HG03378 (cell line): ENCODE measurements around the gene TSPAN13.

Experiments
- ATAC-seq: cut with Tn5 transposase; IDR thresholded peaks from one replicate; pipeline ENCODE4 v1.9.1; 2021; ENCODE audit warnings: mild to moderate bottlenecking, moderate library complexity; ENCODE audit not compliant: unreplicated experiment

The TSPAN13 gene

GRCh38 chr7:16753102-16753931 is at the start of gene TSPAN13:
Gene TSPAN13 (plus strand): TSS chr7:16753755. CDS start chr7:16753968, 213 bp downstream.
- ATAC-seq = no peak

GRCh38 chr7:16708511-16708910 is 45.0 kb upstream of the TSPAN13 start:
- no peak for ATAC-seq

GRCh38 chr7:16708980-16709379 is 44.6 kb upstream of the TSPAN13 start:
- ATAC-seq = no peak

GRCh38 chr7:16710651-16711050 is 42.9 kb upstream of the TSPAN13 start:
- ATAC-seq = no peak

- ATAC-seq = no peak
These were observed 41.8 kb upstream of the TSPAN13 start for GRCh38 chr7:16711730-16712129.

- ATAC-seq = no peak
These were observed 40.6 kb upstream of the TSPAN13 start for GRCh38 chr7:16712916-16713315.

- no peak for ATAC-seq
These were observed 37.6 kb upstream of the TSPAN13 start for GRCh38 chr7:16715928-16716327.

- no peak for ATAC-seq
These were observed 35.4 kb upstream of the TSPAN13 start for GRCh38 chr7:16718111-16718656.

GRCh38 chr7:16719699-16720098 is 33.9 kb upstream of the TSPAN13 start:
- no peak for ATAC-seq

GRCh38 chr7:16721541-16721940 is 32.0 kb upstream of the TSPAN13 start:
- ATAC-seq = no peak

GRCh38 chr7:16724344-16724743 is 29.2 kb upstream of the TSPAN13 start:
- ATAC-seq = no peak

- ATAC-seq = no peak
These were observed 27.4 kb upstream of the TSPAN13 start for GRCh38 chr7:16726189-16726588.

GRCh38 chr7:16727736-16728135 is 25.8 kb upstream of the TSPAN13 start:
- no peak for ATAC-seq

GRCh38 chr7:16728811-16729210 is 24.7 kb upstream of the TSPAN13 start:
- ATAC-seq = no peak

GRCh38 chr7:16729541-16729940 is 24.0 kb upstream of the TSPAN13 start:
- ATAC-seq = no peak

- ATAC-seq = no peak
These were observed 22.6 kb upstream of the TSPAN13 start for GRCh38 chr7:16730937-16731336.

GRCh38 chr7:16732828-16733227 is 20.7 kb upstream of the TSPAN13 start:
- ATAC-seq = no peak

- ATAC-seq = no peak
These were observed 19.3 kb upstream of the TSPAN13 start for GRCh38 chr7:16734148-16734726.

GRCh38 chr7:16735020-16735419 is 18.5 kb upstream of the TSPAN13 start:
- ATAC-seq = no peak

GRCh38 chr7:16738011-16738688 is 15.4 kb upstream of the TSPAN13 start:
- ATAC-seq = no peak

GRCh38 chr7:16739863-16740622 is 13.5 kb upstream of the TSPAN13 start:
- no peak for ATAC-seq
